Right lobe of liver (tissue), 4 donors: ENCODE measurements around the gene IFT27.

Source experiments
- POLR2A ChIP-seq: fragments of 450-650 bp; IDR thresholded peaks from one replicate; pipeline ENCODE4 v1.6.1; 2017; ENCODE audit warnings: antibody characterized with exemption, mild to moderate bottlenecking
- TF ChIP-seq, protein P1 (sequence below), 4 donors: fragments of 200-600 bp in 3 of 4; fragments of 450-650 bp in 1 of 4; IDR thresholded peaks; one replicate each; pipeline versions ENCODE4 v1.5.1 to v1.8.0; 2016 to 2022; ENCODE audit warnings: antibody characterized with exemption in 4 of 4, mild to moderate bottlenecking in 2 of 4
- donor health status: DM: no; HTN: no; CAD: no.
- donor health status: DM: no; HTN: no; CAD: no.
- donor health status: DM: no; HTN: yes; CAD: no.

DNA sequence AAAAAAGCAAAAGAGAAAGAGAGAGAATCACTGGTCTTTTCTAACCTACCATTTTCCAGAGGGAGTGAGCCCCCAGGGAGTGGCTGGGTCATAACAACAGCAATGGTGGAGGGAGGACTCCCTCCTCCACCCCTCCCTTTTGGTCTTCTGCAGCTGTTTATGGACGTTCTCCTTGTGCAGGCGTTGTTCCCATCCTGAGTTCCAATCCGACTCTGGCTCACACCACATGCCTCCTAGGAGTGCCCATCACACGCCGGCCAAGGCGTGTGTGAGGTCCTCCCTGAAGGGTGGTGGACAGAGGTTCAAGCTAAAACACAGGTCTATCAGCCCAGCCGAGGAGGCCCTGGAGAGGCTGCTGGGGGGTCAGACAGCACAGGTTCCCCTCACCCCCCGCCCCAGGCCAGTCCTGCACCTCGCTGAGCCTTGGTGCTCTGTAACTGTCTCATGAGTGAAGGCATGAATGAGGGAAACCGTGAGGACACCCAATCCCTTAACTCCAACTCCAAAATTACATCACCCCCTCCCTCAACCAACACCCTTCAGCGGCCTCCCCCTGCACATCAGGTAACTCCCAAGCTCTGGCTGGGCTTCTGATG, 29.4 kb downstream of the IFT27 start:
- TF ChIP-seq, protein P1, sequence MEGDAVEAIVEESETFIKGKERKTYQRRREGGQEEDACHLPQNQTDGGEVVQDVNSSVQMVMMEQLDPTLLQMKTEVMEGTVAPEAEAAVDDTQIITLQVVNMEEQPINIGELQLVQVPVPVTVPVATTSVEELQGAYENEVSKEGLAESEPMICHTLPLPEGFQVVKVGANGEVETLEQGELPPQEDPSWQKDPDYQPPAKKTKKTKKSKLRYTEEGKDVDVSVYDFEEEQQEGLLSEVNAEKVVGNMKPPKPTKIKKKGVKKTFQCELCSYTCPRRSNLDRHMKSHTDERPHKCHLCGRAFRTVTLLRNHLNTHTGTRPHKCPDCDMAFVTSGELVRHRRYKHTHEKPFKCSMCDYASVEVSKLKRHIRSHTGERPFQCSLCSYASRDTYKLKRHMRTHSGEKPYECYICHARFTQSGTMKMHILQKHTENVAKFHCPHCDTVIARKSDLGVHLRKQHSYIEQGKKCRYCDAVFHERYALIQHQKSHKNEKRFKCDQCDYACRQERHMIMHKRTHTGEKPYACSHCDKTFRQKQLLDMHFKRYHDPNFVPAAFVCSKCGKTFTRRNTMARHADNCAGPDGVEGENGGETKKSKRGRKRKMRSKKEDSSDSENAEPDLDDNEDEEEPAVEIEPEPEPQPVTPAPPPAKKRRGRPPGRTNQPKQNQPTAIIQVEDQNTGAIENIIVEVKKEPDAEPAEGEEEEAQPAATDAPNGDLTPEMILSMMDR (IDR thresholded peaks at IDR 0.05) = no peak
- TF ChIP-seq POLR2A = no peak
